Ishikawa (cell line): Measurements from ENCODE around the gene TM4SF5.

Source experiments
- TAF1 ChIP-seq: IDR thresholded peaks from 2 replicates; pipeline ENCODE4 v1.6.1; 2012; ENCODE audit warnings: low read depth, mild to moderate bottlenecking
- TF ChIP-seq, protein P1 (sequence below): IDR thresholded peaks from 2 replicates; pipeline ENCODE4 v1.6.1; 2012; ENCODE audit warnings: low read depth, mild to moderate bottlenecking

DNA sequence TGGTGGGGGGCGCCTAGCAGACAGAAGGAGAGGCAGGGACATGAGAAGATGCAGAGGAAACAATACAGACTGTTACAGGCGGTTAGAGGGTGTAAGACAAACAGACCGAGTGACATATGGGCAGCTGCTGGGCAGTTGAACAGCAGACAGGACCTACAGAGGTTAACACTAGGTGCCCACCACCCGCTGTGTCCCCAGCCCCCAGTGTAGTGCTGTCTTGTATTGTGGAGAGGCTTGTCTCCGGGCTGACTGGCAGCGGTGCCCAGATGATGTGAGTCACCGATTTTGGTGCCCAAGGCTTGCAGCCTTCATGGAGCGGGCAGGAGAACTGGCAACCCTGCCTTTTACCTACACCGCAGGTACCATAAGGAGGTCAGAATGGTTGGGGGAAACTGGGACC is 29.6 kb upstream of the TM4SF5 start:
- TF ChIP-seq, protein P1, sequence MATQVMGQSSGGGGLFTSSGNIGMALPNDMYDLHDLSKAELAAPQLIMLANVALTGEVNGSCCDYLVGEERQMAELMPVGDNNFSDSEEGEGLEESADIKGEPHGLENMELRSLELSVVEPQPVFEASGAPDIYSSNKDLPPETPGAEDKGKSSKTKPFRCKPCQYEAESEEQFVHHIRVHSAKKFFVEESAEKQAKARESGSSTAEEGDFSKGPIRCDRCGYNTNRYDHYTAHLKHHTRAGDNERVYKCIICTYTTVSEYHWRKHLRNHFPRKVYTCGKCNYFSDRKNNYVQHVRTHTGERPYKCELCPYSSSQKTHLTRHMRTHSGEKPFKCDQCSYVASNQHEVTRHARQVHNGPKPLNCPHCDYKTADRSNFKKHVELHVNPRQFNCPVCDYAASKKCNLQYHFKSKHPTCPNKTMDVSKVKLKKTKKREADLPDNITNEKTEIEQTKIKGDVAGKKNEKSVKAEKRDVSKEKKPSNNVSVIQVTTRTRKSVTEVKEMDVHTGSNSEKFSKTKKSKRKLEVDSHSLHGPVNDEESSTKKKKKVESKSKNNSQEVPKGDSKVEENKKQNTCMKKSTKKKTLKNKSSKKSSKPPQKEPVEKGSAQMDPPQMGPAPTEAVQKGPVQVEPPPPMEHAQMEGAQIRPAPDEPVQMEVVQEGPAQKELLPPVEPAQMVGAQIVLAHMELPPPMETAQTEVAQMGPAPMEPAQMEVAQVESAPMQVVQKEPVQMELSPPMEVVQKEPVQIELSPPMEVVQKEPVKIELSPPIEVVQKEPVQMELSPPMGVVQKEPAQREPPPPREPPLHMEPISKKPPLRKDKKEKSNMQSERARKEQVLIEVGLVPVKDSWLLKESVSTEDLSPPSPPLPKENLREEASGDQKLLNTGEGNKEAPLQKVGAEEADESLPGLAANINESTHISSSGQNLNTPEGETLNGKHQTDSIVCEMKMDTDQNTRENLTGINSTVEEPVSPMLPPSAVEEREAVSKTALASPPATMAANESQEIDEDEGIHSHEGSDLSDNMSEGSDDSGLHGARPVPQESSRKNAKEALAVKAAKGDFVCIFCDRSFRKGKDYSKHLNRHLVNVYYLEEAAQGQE = no peak
- TF ChIP-seq TAF1 = no peak
